WTC11 (cell line): Measurements from ENCODE around the gene TRIM10.

Experiments
- ATF2 ChIP-seq: sonication (generic); formaldehyde crosslinking; IDR thresholded peaks from 2 replicates; pipeline ENCODE4 v1.8.1; 2022; ENCODE audit warnings: low read depth, missing genetic modification reagents, borderline replicate concordance
- CREM ChIP-seq: sonication (generic); formaldehyde crosslinking; IDR thresholded peaks from 2 replicates; pipeline ENCODE4 v1.8.1; 2022; ENCODE audit warnings: mild to moderate bottlenecking, missing genetic modification reagents, moderate library complexity
- CTCF ChIP-seq: fragments of 200-600 bp; IDR thresholded peaks from 2 replicates; pipeline ENCODE4 v1.8.0; 2022; ENCODE audit warnings: antibody characterized with exemption
- FOXP4 ChIP-seq: sonication (generic); formaldehyde crosslinking; IDR thresholded peaks from 2 replicates; pipeline ENCODE4 v1.8.0; 2022; ENCODE audit warnings: mild to moderate bottlenecking, missing genetic modification reagents
- GRHL2 ChIP-seq: fragments of 250-450 bp; sonication (Bioruptor Pico); IDR thresholded peaks from 2 replicates; pipeline ENCODE4 v1.8.0; 2022; ENCODE audit warnings: mild to moderate bottlenecking, moderate library complexity; ENCODE audit not compliant: insufficient replicate concordance, severe bottlenecking
- RORB ChIP-seq: fragments of 250-450 bp; sonication (Bioruptor Pico); IDR thresholded peaks from 2 replicates; pipeline ENCODE4 v1.9.0; 2021; ENCODE audit warnings: mild to moderate bottlenecking
- SP1 ChIP-seq: sonication (generic); formaldehyde crosslinking; conservative IDR thresholded peaks from 2 replicates; pipeline ENCODE4 v1.8.1; 2022; ENCODE audit warnings: missing genetic modification reagents
- STAT6 ChIP-seq: sonication (generic); formaldehyde crosslinking; conservative IDR thresholded peaks from 2 replicates; pipeline ENCODE4 v1.8.1; 2023; ENCODE audit warnings: mild to moderate bottlenecking, low read depth, missing genetic modification reagents, moderate library complexity
- ZBTB43 ChIP-seq: sonication (generic); formaldehyde crosslinking; IDR thresholded peaks from 2 replicates; pipeline ENCODE4 v1.8.1; 2023; ENCODE audit warnings: mild to moderate bottlenecking, missing genetic modification reagents

GRCh38 chr6:30102414-30102969 is 58.5 kb downstream of the TRIM10 start:
- no peak for TF ChIP-seq CTCF
- TF ChIP-seq ATF2 (CRISPR knock-in tag): no peak
- TF ChIP-seq STAT6: no peak
- TF ChIP-seq FOXP4 (CRISPR knock-in tag): no peak
- TF ChIP-seq CREM (CRISPR knock-in tag): no peak
- TF ChIP-seq SP1: no peak
- TF ChIP-seq ZBTB43 (CRISPR knock-in tag): no peak
- TF ChIP-seq RORB: no peak
- no peak for TF ChIP-seq GRHL2 (CRISPR knock-in tag)
